Sciatic nerve (tissue), 2 donors: ENCODE results near the gene DNAJB12. TPM values are rescaled to one million over a fixed set of nuclear protein-coding genes. Genes with fewer than 3 reads are reported as not detected.
"Not testable (repeated sequence)": the region's sequence is repeated elsewhere in the genome, so short reads cannot be mapped to it uniquely, and the experiment has no call there.

Experiments used
- ATAC-seq: fragments of 200-7000 bp; cut with Tn5 transposase; one replicate; pipeline ENCODE4 v1.9.1; 2020; ENCODE audit warnings: mild to moderate bottlenecking, moderate library complexity
- DNase-seq: peaks from one replicate; pipeline ENCODE4 v3.0.0-alpha.2; 2020; ENCODE audit warnings: low spot score
- intact Hi-C: fragments of 100-400 bp; cut with DNase I; formaldehyde crosslinking; loops from one replicate; pipeline ENCODE4 v1.14.2; 2022
- total RNA-seq: library from RNA; stranded (reverse); fragmentation: NEBNext Ultra II Directional; extraction: Animal tissue kit (Norgen Biotek cat#: 25700); gene quantifications from one replicate; pipeline ENCODE4 v1.2.1, GENCODE V29; 2021
- donor health status: DM: no; HTN: no; CAD: no.
- donor health status: DM: no; HTN: no; CAD: no.

DNAJB12 gene
- total RNA-seq, 1 donor from 2014 or later = 50.0 TPM

GRCh38 chr10:72356115-72356514 lies 1.4 kb upstream of the DNAJB12 start:
- no peak for ATAC-seq
- intact Hi-C loops = no loop called here
- no peak for DNase-seq

- DNase-seq (no peak), ATAC-seq (peak; percentile 15)
- intact Hi-C loops = no loop called here
Measured at GRCh38 chr10:72355214-72355555, 466 bp upstream of the DNAJB12 start.

- intact Hi-C loops = no loop called here
- peak; percentile 38 for ATAC-seq
- DNase-seq = no peak
Measured at GRCh38 chr10:72353965-72354355, 759 bp downstream of the DNAJB12 start.

GRCh38 chr10:72353028-72353964 lies 1.4 kb downstream of the DNAJB12 start:
- peak; percentile 3 for ATAC-seq
- intact Hi-C loops = no loop called here
- no peak for DNase-seq

- DNase-seq = no peak
- intact Hi-C loops = no loop called here
Measured at GRCh38 chr10:72351479-72351878, 3.2 kb downstream of the DNAJB12 start.

GRCh38 chr10:72349438-72349837 lies 5.3 kb downstream of the DNAJB12 start:
- DNase-seq (no peak), ATAC-seq (no peak)
- intact Hi-C loops = no loop called here

More at GRCh38 chr10:72351479-72351878, 3.2 kb downstream of the DNAJB12 start:
- no peak for ATAC-seq

- DNase-seq = no peak
- no peak for ATAC-seq
- intact Hi-C loops = no loop called here
Measured at GRCh38 chr10:72348282-72348681, 6.4 kb downstream of the DNAJB12 start.

GRCh38 chr10:72346117-72346516 lies 8.6 kb downstream of the DNAJB12 start:
- DNase-seq, intact Hi-C loops, ATAC-seq: not testable (repeated sequence)

- DNase-seq (no peak), ATAC-seq (no peak)
- intact Hi-C loops = no loop called here
Measured at GRCh38 chr10:72344932-72345331, 9.8 kb downstream of the DNAJB12 start.

- intact Hi-C loops = no loop called here
- no peak for ATAC-seq
- no peak for DNase-seq
Measured at GRCh38 chr10:72342911-72343310, 11.8 kb downstream of the DNAJB12 start.

GRCh38 chr10:72340510-72341261 lies 14.0 kb downstream of the DNAJB12 start:
- DNase-seq = no peak
- peak; percentile 4 for ATAC-seq
- intact Hi-C loops = no loop called here

GRCh38 chr10:72338180-72338579 lies 16.5 kb downstream of the DNAJB12 start:
- DNase-seq (no peak), ATAC-seq (no peak)
- intact Hi-C loops = loop anchor here (10.0 kb wide), 1 partner anchor 123 kb away; the partner anchor contains the start of genes ANAPC16 and ASCC1

GRCh38 chr10:72337722-72338121 lies 17.0 kb downstream of the DNAJB12 start:
- intact Hi-C loops = loop anchor here (10.0 kb wide), 1 partner anchor 123 kb away; the partner anchor contains the start of genes ANAPC16 and ASCC1
- DNase-seq (no peak), ATAC-seq (no peak)

- DNase-seq (peak; percentile 95), ATAC-seq (peak; percentile 25)
- intact Hi-C loops = loop anchor here (10.0 kb wide), 1 partner anchor 122 kb away; the partner anchor contains the start of genes ANAPC16 and ASCC1
Measured at GRCh38 chr10:72337039-72337629, 17.6 kb downstream of the DNAJB12 start.

GRCh38 chr10:72336259-72337038 lies 18.3 kb downstream of the DNAJB12 start:
- DNase-seq = no peak
- intact Hi-C loops = loop anchor here (10.0 kb wide), 1 partner anchor 122 kb away; the partner anchor contains the start of genes ANAPC16 and ASCC1
- ATAC-seq = peak; percentile 23

GRCh38 chr10:72335394-72336258 lies 19.1 kb downstream of the DNAJB12 start:
- ATAC-seq (peak; percentile 52), DNase-seq (no peak)
- intact Hi-C loops = loop anchor here (10.0 kb wide), 1 partner anchor 121 kb away; the partner anchor contains the start of genes ANAPC16 and ASCC1

GRCh38 chr10:72334825-72335393 lies 19.8 kb downstream of the DNAJB12 start:
- DNase-seq = peak; percentile 94

More at GRCh38 chr10:72334825-72335393, 19.8 kb downstream of the DNAJB12 start:
- intact Hi-C loops = loop anchor here (10.0 kb wide), 1 partner anchor 120 kb away; the partner anchor contains the start of genes ANAPC16 and ASCC1
- ATAC-seq = peak; percentile 88
